ENCODE measurements around the gene FAR1.

Gene FAR1

GRCh38 chr11:13765886-13766285 is 97.4 kb downstream of the FAR1 start:
- H3K9ac ChIP-seq = no peak overlapping the region
- H3K79me2 ChIP-seq = no peaks in the 10 kb centered on the region
- no peak overlapping the region for H3K4me3 ChIP-seq (ENCODE audit: low read depth, low read length)
- H3K36me3 ChIP-seq (ENCODE audit: control insufficient read depth, insufficient read depth, low read length) = no peaks in the 10 kb centered on the region
- no peak overlapping the region for H3K27ac ChIP-seq
- H3K4me2 ChIP-seq (ENCODE audit: low read length) = no peak overlapping the region
- no peaks in the 10 kb centered on the region for H3K4me1 ChIP-seq
- H3K27me3 ChIP-seq (ENCODE audit: control insufficient read depth, insufficient read depth, low read length) = no peaks in the 10 kb centered on the region
- no peaks in the 10 kb centered on the region for H3K9me3 ChIP-seq (ENCODE audit: control insufficient read depth, low read length)
- H2AFZ ChIP-seq = no peak overlapping the region
- no peak for TF ChIP-seq CTCF (IDR thresholded peaks at IDR 0.05)

DNA sequence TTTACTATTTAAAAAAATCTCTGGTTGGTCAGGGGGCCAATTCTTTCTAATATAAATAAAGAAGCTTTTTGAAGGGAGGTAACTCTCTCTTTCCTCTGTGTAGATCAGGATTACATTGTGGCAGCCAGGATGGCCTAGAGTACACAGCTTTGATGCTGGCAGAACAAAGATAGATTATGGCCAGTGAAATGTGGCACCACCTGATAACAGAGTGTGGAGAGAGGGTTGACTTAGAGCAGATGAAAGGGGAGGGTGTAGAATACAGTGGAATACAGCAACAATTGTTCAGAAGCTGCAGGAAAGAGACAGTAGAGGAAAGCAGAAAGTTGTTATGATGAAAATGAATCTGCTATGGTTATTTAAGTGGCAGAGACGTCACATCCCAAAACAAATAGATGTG is 99.0 kb downstream of the FAR1 start:
- Histone ChIP-seq H3K27ac (no peak overlapping the region), H3K79me2 (no peaks in the 10 kb centered on the region), H3K9ac (no peak overlapping the region), H3K36me3 (ENCODE audit: control insufficient read depth, insufficient read depth, low read length) (no peaks in the 10 kb centered on the region), H2AFZ (no peak overlapping the region), H3K9me3 (ENCODE audit: control insufficient read depth, low read length) (no peaks in the 10 kb centered on the region), H3K27me3 (ENCODE audit: control insufficient read depth, insufficient read depth, low read length) (no peaks in the 10 kb centered on the region), H3K4me2 (ENCODE audit: low read length) (no peak overlapping the region), H3K4me1 (no peaks in the 10 kb centered on the region), H3K4me3 (ENCODE audit: low read depth, low read length) (no peak overlapping the region)
- TF ChIP-seq CTCF (IDR thresholded peaks at IDR 0.05) = no peak

DNA sequence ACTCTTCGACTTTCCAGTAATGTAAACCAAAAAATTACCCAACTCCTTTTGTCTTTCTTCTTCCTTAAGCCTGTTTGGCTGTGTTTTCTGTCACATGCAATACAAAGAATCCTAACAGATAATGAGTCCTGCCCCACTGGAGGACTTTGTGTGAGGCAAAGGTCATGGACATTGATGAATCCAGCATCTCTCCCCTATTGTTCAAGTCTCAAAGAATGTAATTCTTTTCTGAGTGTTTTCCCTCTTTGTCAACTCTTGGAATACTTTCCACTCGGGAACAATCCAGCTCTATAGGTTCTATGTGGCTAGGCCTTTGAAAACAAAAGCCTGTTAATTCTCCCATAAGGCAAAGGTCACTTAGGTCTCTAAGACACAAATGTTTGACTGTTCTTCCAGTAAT is 100.7 kb downstream of the FAR1 start:
- H3K4me1 ChIP-seq = no peaks in the 10 kb centered on the region

DNA sequence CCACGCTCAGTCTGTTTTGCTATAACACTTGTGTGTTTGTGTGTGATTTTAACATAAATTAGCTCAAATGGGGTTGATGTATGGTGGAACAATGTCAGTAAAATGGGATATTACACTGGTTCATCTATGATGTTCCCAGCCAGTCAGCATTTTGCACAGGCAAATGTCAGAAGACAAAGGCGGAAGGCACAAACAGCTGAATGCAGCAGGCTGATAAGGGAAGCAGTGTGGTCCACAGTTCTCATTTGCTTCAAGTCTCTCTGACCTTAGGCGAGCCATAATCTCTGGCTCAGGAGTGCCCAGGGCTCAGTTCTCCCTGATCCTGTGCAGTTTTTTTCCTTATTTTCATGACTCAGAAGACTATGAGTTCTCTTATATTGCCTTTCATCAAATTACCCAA is 102.7 kb downstream of the FAR1 start:
- Histone ChIP-seq H3K9me3 (ENCODE audit: control insufficient read depth, low read length) (no peaks in the 10 kb centered on the region), H3K9ac (no peak overlapping the region), H2AFZ (no peak overlapping the region), H3K36me3 (ENCODE audit: control insufficient read depth, insufficient read depth, low read length) (no peaks in the 10 kb centered on the region), H3K27ac (no peak overlapping the region), H3K4me3 (ENCODE audit: low read depth, low read length) (no peak overlapping the region), H3K4me1 (no peaks in the 10 kb centered on the region), H3K79me2 (no peaks in the 10 kb centered on the region), H3K27me3 (ENCODE audit: control insufficient read depth, insufficient read depth, low read length) (no peaks in the 10 kb centered on the region), H3K4me2 (ENCODE audit: low read length) (no peak overlapping the region)
- TF ChIP-seq CTCF (IDR thresholded peaks at IDR 0.05) = no peak

More for the DNA sequence above, 100.7 kb downstream of the FAR1 start:
- Histone ChIP-seq H3K9ac (no peak overlapping the region), H3K4me2 (ENCODE audit: low read length) (no peak overlapping the region), H3K27me3 (ENCODE audit: control insufficient read depth, insufficient read depth, low read length) (no peaks in the 10 kb centered on the region), H3K36me3 (ENCODE audit: control insufficient read depth, insufficient read depth, low read length) (no peaks in the 10 kb centered on the region), H3K9me3 (ENCODE audit: control insufficient read depth, low read length) (no peaks in the 10 kb centered on the region), H3K27ac (no peak overlapping the region), H2AFZ (no peak overlapping the region), H3K4me3 (ENCODE audit: low read depth, low read length) (no peak overlapping the region), H3K79me2 (no peaks in the 10 kb centered on the region)
- TF ChIP-seq CTCF (IDR thresholded peaks at IDR 0.05) = no peak

DNA sequence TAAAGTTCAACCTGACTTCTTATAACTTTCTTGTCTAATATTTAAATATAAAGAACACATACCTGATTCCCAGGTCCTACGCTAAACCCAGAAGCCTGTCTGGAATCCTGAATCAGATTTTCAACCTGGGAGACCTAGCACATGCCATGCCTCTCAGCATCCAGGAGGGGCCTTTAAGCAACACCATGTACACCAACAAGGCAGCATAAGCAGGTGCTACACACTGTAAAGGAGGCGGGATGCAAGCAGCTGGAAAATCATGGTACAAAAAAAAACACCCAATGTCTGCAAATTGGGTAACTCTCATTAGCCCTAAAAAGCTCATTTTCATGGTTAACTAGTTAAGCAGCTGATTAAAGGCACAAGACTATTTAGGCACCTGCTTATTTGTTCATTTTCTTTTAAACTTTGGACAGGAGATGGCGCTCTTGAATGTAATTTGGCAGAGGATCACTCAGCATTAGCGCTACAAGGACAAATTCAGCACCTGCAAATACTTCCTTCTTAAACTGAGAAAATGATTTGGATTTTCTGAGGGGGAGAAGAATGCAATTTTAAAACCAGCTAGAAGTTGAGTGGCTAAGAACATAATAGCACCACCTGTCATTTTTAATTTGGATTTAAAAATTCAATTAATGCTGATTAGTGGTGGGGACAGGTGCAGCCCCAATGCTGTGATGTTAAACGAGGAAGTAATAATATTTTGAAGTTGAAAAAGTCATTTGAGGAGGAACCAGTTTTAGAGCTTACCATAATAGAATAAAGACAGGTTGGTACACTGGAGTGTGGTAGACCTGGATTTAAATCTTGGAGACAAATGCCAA is 104.0 kb downstream of the FAR1 start:
- peak; percentile 17 for TF ChIP-seq CTCF (IDR thresholded peaks at IDR 0.05)

More for the DNA sequence above, 104.0 kb downstream of the FAR1 start:
- H3K9ac ChIP-seq = no peak overlapping the region
- no peaks in the 10 kb centered on the region for H3K4me1 ChIP-seq
- H2AFZ ChIP-seq = no peak overlapping the region
- no peak overlapping the region for H3K27ac ChIP-seq
- no peaks in the 10 kb centered on the region for H3K9me3 ChIP-seq (ENCODE audit: control insufficient read depth, low read length)
- no peak overlapping the region for H3K4me3 ChIP-seq (ENCODE audit: low read depth, low read length)
- no peaks in the 10 kb centered on the region for H3K79me2 ChIP-seq
- H3K27me3 ChIP-seq (ENCODE audit: control insufficient read depth, insufficient read depth, low read length) = no peaks in the 10 kb centered on the region
- H3K4me2 ChIP-seq (ENCODE audit: low read length) = no peak overlapping the region
- no peaks in the 10 kb centered on the region for H3K36me3 ChIP-seq (ENCODE audit: control insufficient read depth, insufficient read depth, low read length)

All from parathyroid adenoma (tissue), 2 donors.